Measurements from ENCODE around the gene GAA. TPM values are rescaled to one million over a fixed set of nuclear protein-coding genes. Genes with fewer than 3 reads are reported as not detected.

Gene GAA
- total RNA-seq, 2 experiments from 2014 or later, result 22.2 to 22.4 TPM

DNA sequence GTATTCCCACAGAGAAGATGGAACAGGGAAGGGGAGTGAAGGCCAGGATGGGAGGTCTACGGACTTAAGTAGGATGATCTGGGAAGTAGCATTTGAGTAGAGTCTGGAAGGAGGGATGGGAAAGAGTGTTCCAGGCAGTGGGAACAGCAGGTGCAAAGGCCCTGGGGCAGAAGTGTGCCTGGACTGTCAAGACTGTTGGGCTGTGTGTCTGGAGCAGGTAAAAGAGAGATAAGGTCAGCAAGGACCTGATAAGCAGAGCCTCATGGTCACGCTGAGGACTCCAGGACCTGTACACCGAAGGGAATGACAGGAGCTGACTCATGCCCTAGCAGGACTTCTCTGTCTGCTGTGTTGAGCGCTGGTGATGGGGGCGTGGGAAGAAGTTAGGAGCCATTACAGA, 67.7 kb downstream of the GAA start:
- Mint-ChIP-seq H3K27ac (no peak overlapping the region), H3K4me1 (ENCODE audit: low read depth) (no peaks in the 10 kb centered on the region), H3K9me3 (no peaks in the 10 kb centered on the region), H3K27me3 (peaks cover 8% of the 10 kb centered on the region), H3K4me3 (no peak overlapping the region), H3K36me3 (ENCODE audit: low read depth) (no peaks in the 10 kb centered on the region)
- no peak for ATAC-seq (ENCODE audit: poor library complexity)
- Histone ChIP-seq H3K4me1 (ENCODE audit: insufficient read depth, low read length) (no peaks in the 10 kb centered on the region), H3K27me3 (ENCODE audit: control insufficient read depth in 1 of 2, insufficient read depth in 2 of 2, low read length in 2 of 2) (peaks cover 0 to 2% of the 10 kb centered on the region in 2 experiments), H3K4me3 (ENCODE audit: low read length) (no peak overlapping the region), H3K36me3 (ENCODE audit: insufficient read depth, low read length) (no peaks in the 10 kb centered on the region), H3K27ac (ENCODE audit: low read depth in 1 of 2, low read length in 2 of 2) (no peak overlapping the region), H3K9me3 (ENCODE audit: control insufficient read depth in 1 of 2, insufficient read depth in 1 of 2, low read length in 2 of 2) (no peaks in the 10 kb centered on the region)
- TF ChIP-seq, protein P1, sequence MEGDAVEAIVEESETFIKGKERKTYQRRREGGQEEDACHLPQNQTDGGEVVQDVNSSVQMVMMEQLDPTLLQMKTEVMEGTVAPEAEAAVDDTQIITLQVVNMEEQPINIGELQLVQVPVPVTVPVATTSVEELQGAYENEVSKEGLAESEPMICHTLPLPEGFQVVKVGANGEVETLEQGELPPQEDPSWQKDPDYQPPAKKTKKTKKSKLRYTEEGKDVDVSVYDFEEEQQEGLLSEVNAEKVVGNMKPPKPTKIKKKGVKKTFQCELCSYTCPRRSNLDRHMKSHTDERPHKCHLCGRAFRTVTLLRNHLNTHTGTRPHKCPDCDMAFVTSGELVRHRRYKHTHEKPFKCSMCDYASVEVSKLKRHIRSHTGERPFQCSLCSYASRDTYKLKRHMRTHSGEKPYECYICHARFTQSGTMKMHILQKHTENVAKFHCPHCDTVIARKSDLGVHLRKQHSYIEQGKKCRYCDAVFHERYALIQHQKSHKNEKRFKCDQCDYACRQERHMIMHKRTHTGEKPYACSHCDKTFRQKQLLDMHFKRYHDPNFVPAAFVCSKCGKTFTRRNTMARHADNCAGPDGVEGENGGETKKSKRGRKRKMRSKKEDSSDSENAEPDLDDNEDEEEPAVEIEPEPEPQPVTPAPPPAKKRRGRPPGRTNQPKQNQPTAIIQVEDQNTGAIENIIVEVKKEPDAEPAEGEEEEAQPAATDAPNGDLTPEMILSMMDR (IDR thresholded peaks at IDR 0.05), result no peak
- intact Hi-C loops (cut with DNase I, micrococcal nuclease), result no loop called here
- CTCF ChIA-PET, result no interaction called here
- POLR2A ChIA-PET, result no interaction called here
- no peak for DNase-seq

Small RNA genes lying within 50 kb of the gene (microRNA-seq; reads per million reads assigned to microRNA genes)
- not detected for gene MIR1268B (ENCODE audit: borderline microRNAs expressed, borderline replicate concordance)

Other genes with a start within 250 kb of the GAA start
- 1 to 10 TPM; 1.9 to 2.5 TPM for gene TBC1D16, start 65.7 kb upstream of the GAA start, total RNA-seq
- under 1 TPM; 0.64 to 0.77 TPM for gene CCDC40, start 64.9 kb upstream of the GAA start, total RNA-seq
- 10 to 100 TPM; 79.6 to 79.7 TPM for gene EIF4A3, start 45.5 kb downstream of the GAA start, total RNA-seq
- gene CARD14, start 68.4 kb downstream of the GAA start, total RNA-seq, result not detected
- gene SGSH, start 118.8 kb downstream of the GAA start, total RNA-seq, result 100 to 1,000 TPM in 1 of 2 experiments, 10 to 100 TPM in 1; 97.9 to 102 TPM
- 10 to 100 TPM; 46.5 to 50.9 TPM for gene SLC26A11, start 118.8 kb downstream of the GAA start, total RNA-seq
- gene RNF213, start 159.3 kb downstream of the GAA start, total RNA-seq, result 100 to 1,000 TPM; 290 to 312 TPM

Data from CD4-positive, alpha-beta T cell (primary cell).